Stimulated activated CD4-positive, alpha-beta T cell treated with anti-CD3 and anti-CD28 coated beads, Interleukin-15, amount 100 ng/mL, for 1 hour (primary cell): Measurements from ENCODE around the gene F11R.
"Not testable (repeated sequence)": the region's sequence is repeated elsewhere in the genome, so short reads cannot be mapped to it uniquely, and the experiment has no call there.

Source experiments
- DNase-seq, 2 donors: peaks; one replicate each; pipeline ENCODE4 v3.0.0-alpha.2; 2020; ENCODE audit warnings: low read depth in 1 of 2, low spot score in 1 of 2

Gene F11R

DNA sequence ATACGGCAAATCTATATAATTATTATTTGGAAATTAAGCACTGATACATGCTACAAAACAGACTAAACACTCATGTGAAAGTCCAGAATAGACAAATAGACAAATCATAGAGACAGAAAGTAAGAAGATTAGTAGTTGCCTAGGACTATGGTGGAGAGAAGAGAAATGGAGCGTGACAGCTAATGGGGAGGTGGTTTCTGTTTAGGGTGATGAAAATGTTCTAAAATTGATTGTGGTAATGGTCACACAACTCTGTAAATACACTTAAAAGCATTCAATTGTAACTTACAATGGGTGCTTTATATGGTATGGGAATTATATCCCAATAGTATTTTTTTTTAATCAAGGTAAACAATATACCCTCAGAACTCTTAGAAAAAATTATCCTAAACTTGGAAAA lies 45.9 kb downstream of the F11R start:
- DNase-seq: no peak

DNA sequence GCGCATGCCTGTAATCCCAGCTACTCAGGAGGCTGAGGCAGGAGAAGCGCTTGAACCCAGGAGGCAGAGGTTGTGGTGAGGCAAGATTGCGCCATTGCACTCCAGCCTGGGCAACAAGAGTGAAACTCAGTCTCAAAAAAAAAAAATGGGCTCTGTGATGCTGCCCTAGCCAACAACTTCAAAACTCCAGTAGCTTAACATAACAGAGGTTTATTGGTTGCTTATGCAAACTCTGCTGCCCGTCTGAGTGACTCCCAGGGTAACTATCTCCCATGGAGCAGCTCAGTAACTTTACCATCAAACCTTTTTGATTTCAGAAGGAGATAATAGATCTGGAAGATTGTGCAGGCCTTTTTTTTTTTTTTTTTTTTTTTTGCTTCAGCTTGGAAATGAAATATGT lies 47.5 kb downstream of the F11R start:
- DNase-seq: no peak

DNA sequence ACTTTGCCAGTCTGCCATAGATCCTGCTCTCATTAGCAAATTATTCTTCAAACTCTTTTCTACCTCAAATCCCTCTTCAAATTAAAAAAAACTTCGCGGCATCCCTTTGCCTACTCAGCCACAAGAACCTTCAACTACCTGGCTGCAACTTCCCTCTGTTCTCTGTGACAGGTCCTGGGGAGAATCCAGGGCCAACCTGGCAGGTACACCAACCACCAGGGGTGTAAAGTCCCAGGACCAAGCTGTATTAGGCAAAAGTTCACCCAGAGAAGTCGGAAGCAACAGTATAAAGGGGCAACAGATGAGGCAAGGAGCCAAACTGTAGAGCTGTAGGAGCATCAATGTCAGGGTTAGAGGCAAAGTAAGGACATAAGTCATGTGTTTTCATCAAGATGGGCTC lies 48.0 kb downstream of the F11R start:
- DNase-seq: no peak

DNA sequence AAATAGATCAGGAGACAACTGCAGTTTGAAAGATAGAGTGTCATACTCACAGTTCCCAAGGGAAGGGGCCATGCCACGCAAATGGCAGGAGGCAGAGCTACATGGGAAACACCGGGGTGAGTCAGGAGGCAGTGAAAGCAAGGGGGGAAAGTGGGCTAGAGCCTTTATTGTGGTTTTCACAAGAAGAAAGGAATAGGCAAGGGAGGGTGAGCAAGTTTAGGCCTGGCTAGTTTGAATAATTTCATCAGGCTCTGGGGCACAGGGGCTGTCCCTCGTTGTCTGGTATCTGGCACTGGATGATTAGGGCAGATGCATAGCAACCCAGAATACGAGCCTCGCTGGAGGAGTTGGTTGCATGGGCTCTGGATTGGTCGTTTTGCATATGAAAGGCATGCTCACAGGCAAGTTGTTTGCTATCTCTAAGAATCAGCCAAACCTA lies 49.3 kb downstream of the F11R start:
- DNase-seq: no peak

DNA sequence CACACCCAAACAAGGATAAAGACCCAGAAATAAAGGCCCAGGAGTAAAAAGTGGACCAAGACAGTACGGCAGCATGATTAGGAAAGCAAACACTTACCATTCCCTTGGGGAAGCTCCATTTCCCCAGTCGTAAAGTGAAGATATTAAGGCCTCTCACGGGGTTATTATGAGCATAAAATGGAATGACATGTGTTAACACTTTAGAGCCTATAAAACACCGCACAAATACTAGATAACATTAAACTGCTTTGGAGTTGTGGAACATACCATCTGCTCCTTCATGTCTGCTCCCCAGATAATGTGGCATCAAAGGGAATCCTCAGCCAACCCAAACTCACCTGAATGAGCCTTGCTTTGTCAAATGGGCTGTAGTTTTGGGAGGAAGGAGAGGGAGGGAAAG lies 57.4 kb downstream of the F11R start:
- DNase-seq: no peak

DNA sequence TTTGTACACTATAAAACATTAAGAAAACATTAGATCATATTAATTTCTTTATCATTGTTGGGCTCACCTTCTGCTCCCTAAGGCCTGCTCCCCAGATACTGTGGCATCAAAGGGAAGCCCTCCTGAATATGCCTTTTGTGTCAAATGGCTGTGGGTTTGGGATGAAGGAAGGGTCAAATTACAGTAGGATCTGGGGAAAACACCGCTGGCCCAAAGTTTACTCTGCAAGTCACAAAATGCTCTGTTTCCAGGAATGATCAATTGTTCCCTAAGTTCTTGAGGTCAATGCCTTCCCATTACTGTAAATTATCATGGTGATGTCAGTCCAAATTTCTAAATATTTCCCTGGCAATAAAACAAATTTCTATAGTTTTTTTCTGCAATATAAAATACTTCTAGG lies 59.5 kb downstream of the F11R start:
- DNase-seq: no peak

DNA sequence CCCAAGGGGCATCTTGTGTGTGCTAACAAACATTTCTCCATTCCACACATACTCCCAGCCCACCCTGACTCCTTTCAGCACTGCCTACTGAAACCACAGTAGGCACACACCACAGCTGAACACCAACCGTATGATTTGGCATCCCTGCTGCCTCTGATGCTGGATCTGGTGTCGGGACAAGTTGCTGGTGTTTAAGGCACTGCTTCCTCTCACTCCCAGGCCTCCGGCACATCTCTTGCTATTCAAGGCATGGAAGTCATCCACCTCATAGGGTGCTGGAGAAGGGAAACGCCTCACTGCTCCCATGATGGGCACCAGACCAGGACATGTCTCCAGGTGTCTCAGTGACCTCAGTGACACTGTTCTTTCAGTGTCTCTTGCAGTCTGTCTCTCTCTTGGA lies 64.0 kb downstream of the F11R start:
- no peak for DNase-seq

DNA sequence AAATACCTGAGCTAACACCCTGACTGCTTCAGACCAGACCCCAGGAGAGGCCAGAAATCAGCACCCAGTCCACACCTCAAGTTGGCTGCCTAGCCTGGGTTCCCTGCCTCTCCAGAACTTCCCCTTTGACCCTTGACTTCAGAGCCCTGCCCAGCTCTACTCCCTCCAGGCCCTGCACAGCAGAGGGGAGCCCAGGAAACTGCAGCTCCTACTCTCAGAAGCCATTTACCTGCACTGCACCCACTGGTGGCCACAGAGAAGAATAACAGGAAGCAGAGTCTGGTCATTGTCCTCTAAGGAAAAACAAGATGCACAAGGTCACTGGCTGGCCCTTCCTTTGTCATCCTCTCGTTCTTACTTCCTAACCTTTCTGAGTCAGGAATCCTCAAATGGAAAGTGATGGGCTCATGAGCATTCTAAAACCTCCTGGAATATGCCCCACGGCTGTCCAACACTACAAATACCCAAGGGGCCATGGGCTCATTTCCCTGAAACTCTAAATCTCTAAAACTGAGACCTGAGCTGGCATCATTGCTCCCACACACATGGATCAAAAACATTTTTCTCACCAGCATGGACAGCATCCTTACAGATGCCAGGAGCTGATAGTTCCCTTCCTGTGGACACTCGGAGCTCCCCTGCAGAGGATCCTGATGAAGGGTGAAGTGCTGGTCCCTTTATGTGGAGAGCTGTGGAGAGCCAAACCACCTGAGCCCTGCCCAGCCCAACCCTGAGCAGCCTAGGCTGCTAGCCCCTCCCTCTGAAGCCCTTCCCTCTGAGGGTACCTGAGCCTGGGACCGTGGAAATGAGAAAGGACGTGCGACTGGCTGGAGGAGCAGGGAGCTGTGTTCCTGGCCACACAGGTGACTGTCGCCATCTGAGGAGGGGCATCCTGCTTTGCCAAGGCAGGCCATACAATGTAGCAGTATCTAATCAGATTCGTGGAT lies 66.5 kb downstream of the F11R start, which contains the start of gene ITLN2:
Gene ITLN2, minus strand, starts transcription at position 652 of the 947 bp plus-strand sequence. Its CDS starts 68 bp downstream, at position 584.
- no peak for DNase-seq

DNA sequence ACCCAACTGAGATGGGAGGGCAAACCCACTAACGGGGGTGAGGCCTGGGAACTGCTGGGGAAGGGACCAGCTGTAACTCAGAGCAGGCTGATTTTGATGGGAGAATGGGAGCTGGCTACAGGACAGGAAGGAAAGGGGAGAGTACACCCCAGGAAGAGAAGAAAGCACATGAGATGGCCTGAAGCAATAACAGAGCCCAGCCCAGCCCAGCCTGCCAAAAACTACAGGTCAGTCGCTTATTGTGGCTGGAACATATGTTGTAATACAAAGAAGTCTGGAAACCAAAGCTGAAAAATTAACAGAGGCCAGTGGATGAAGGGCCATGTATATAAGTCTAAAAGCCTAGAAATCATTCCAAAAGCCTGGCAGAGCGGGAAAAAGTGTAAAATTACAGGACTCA lies 67.9 kb downstream of the F11R start:
- DNase-seq: no peak

DNA sequence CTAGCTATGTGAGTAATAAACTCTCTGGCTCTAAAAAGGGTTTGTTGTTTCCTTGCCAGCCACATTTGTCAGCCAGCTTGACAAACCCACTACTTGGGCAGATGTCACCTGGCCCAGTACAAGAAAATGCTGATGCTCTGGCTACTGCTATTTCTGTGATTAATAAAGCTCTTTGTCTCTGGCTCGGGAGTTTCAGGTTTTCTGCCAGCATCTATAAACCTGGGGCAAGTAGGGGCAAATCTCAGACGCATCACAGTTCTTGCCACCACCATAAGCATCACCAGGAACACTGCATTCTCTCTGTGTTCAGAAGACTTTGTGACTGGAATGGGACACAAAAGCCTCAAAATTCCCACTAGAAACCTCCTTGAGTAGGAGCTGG lies 68.8 kb downstream of the F11R start:
- DNase-seq: no peak

DNA sequence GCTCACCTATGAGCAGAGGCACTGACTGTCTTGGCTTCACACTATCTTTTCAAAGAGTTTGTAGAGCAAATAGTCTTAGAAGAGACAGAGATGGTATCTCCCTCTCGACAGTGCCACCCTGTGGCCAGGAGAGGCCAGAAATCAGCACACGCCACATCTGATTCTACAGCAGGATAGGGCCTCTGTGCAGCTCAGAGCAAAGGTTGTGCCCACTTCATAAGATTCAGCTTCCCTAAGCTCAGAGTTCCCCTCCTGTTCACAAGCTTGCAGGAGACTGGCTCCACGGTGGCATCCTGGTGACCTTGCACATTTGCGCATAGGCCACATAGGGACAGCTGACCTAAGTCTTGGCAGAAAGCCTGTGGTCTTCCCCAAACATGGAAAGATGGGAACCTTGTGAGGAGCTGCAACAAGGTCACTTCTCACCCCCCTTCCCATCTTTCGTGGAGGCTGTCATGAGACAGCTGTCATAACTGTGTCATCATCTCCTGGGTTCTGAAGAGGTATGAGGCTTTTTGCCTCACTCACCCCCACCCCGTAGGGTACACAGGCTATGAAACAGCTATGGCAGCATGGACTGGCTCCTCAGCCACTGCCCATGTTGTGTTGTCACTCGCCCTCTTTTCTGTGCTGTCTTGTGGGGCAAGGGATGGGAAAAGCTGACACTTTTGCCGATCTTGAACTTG lies 69.4 kb downstream of the F11R start:
- peak; percentile 41 to 65 for DNase-seq

DNA sequence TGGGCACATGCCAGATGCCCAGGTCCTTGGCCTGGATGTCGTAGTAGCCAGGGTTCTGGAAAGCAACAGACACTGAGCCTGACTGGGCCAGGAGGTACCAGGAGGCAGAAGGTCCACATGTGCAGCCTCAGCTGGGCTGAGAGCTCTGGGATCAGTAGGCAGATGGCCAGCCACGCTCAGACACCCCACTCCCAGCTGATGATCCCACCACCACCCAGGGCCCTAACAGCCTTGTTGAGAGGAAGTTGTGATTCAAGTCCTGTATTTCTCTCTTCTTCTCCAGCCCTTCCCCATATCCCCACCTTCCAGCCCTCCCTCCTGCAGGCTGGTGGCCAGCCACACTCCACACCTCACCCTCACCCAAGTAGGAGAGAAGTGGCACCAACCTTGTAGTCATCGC lies 70.3 kb downstream of the F11R start:
- no peak for DNase-seq

DNA sequence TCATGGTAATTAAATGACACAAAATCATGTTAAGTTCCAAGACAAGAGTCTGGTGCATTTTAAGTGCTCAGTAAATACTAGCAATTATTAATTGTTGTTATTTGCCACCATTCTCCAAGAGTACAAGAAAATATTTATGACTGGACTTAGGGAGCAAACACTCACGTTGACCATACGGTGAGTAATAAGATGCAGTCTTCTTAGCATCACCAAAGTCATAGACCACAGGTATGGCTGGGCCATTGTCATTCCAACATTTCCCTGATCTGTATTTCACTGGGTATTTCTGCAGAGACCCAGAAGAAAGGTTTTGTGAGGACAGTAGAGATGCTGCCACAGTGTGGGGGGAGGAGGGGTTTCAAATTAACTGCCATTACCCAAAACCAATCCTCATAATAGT lies 71.1 kb downstream of the F11R start:
- DNase-seq: no peak

DNA sequence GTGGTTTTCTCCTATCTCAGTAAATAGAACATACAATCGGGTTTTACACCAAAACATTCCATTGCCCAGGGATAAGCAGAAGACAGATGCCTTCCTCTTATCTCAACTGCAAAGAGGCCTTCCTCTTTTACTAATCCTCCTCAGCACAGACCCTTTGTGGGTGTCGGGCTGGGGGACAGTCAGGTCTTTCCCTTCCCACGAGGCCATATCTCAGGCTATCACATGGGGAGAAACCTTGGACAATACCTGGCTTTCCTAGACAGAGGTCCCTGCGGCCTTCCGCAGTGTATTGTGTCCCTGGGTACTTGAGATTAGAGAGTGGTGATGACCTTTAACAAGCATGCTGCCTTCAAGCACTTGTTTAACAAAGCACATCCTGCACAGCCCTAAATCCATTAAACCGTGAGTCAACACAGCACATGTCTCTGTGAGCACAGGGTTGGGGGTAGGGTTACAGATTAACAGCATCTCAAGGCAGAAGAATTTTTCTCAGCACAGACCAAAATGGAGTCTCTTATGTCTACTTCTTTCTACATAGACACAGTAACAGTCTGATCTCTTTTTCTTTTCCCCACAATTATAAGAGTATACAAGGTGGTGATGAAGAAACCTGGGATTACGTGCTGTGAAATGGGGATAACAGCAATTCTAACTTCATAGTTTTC lies 71.6 kb downstream of the F11R start:
- not testable (repeated sequence) for DNase-seq

DNA sequence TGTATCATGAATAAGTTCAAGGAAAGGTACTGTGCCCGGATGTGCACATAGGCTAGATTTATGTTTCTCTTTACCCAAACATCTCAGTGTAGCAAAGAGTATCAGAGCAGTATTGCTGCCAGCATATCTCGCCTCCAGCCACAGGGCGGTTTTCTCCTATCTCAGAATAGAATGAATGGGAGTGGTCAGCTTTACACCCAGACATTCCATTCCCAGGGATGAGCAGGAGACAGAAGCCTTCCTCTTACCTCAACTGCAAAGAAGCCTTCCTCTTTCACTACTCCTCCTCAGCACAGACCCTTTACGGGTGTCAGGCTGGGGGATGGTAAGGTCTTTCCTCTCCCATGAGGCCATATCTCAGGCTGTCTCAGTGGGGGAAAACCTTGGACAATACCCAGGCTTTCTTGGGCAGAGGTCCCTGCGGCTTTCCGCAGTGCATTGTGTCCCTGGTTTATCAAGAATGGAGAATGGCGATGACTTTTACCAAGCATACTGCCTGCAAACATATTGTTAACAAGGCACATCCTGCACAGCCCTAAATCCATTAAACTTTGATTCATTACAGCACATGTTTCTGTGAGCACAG lies 73.7 kb downstream of the F11R start:
- not testable (repeated sequence) for DNase-seq

DNA sequence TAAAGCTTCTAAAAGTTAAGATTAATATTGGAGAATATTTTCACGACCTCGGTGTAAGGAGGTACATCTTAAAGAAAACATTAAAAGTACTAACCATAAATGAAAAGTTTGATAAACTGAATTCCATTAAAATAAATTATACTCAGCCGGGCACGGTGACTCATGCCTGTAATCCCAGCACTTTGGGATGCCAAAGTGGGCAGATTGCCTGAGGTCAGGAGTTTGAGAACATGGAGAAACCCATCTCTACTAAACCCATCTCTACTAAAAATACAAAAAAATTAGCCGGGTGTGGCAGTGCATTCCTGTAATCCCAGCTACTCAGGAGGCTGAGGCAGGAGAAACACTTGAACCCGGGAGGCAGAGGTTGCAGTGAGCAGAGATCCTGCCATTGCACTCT lies 75.1 kb downstream of the F11R start:
- not testable (repeated sequence) for DNase-seq
